ENCODE results near the gene UBR4.

Gene UBR4

DNA sequence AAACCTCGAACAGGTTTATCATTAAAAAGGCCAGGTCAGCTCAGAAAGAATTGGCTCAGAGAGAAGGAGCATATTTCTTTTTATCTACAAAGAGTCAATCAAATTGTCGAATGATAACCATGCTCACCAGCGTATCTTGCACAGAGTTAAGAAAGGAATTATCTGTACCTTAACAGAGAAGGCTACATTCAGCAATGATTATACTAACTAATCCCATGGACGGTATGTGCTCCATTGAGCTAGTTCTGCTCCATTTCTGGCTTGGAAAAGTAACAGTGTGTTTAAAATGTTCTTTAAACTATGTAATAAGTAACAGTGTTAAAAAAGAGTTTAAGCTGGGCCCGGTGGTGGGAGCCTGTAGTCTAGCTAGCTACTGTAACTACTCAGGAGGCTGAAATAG is 4.2 kb downstream of the UBR4 start:
- no peak for DNase-seq (ENCODE audit: low read depth)
- H3K4me3 ChIP-seq (ENCODE audit: low read depth, low read length), result no peak overlapping the region
- TF ChIP-seq, protein P1, sequence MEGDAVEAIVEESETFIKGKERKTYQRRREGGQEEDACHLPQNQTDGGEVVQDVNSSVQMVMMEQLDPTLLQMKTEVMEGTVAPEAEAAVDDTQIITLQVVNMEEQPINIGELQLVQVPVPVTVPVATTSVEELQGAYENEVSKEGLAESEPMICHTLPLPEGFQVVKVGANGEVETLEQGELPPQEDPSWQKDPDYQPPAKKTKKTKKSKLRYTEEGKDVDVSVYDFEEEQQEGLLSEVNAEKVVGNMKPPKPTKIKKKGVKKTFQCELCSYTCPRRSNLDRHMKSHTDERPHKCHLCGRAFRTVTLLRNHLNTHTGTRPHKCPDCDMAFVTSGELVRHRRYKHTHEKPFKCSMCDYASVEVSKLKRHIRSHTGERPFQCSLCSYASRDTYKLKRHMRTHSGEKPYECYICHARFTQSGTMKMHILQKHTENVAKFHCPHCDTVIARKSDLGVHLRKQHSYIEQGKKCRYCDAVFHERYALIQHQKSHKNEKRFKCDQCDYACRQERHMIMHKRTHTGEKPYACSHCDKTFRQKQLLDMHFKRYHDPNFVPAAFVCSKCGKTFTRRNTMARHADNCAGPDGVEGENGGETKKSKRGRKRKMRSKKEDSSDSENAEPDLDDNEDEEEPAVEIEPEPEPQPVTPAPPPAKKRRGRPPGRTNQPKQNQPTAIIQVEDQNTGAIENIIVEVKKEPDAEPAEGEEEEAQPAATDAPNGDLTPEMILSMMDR (IDR thresholded peaks at IDR 0.05; ENCODE audit: low read depth, low read length, missing control alignments), result no peak

DNA sequence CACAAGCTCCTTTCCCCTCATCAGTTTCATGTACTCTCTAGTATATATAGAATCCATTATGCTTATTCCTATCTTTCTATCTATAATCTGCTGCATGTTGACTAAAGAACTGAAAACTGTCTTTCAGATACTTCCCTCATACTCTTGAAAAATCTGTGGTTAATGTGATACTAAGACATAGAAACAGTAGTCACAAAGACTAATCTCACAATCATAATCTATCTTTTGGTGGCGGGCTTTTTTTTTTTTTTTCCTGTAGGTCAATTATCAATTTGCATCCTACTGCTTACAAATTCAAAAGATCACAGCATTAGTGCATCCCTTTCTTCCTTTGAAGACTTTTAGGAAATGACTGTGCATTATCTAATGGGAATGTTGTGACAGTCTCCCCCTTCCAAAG is 4.7 kb downstream of the UBR4 start:
- TF ChIP-seq, protein P1 (IDR thresholded peaks at IDR 0.05; ENCODE audit: low read depth, low read length, missing control alignments), result no peak
- H3K4me3 ChIP-seq (ENCODE audit: low read depth, low read length), result no peak overlapping the region
- DNase-seq (ENCODE audit: low read depth), result no peak

- TF ChIP-seq, protein P1 (IDR thresholded peaks at IDR 0.05; ENCODE audit: low read depth, low read length, missing control alignments), result no peak
- no peak for DNase-seq (ENCODE audit: low read depth)
- no peak overlapping the region for H3K4me3 ChIP-seq (ENCODE audit: low read depth, low read length)
Observed at GRCh38 chr1:19204446-19205266, 5.4 kb downstream of the UBR4 start.

GRCh38 chr1:19203440-19203839 is 6.6 kb downstream of the UBR4 start:
- no peak overlapping the region for H3K4me3 ChIP-seq (ENCODE audit: low read depth, low read length)
- TF ChIP-seq, protein P1 (IDR thresholded peaks at IDR 0.05; ENCODE audit: low read depth, low read length, missing control alignments), result no peak
- no peak for DNase-seq (ENCODE audit: low read depth)

DNA sequence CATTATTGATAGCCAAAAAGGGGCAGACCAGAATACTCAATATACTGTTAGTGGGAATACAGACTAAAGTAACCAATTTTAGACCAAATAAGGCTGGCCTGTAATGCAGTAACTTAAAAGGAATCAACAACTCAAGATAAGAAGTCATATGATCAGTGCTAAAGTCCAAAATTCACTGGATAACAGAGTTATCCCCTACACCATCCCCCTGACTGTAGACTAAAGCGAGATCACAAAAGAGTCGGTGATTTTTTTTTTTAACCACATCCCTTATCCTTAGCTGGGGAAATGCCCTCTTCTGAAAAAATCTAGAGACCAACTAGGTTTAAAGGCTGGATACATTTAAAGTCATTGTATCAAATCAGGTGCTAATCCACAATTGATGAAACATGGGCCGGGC is 7.7 kb downstream of the UBR4 start:
- H3K4me3 ChIP-seq (ENCODE audit: low read depth, low read length), result no peak overlapping the region
- TF ChIP-seq, protein P1 (IDR thresholded peaks at IDR 0.05; ENCODE audit: low read depth, low read length, missing control alignments), result no peak
- no peak for DNase-seq (ENCODE audit: low read depth)

GRCh38 chr1:19199969-19200604 is 10.0 kb downstream of the UBR4 start:
- DNase-seq (ENCODE audit: low read depth), result no peak
- TF ChIP-seq, protein P1 (IDR thresholded peaks at IDR 0.05; ENCODE audit: low read depth, low read length, missing control alignments), result no peak
- no peak overlapping the region for H3K4me3 ChIP-seq (ENCODE audit: low read depth, low read length)
